Measurements from ENCODE around the gene DNAH6.
"Not testable (repeated sequence)": the region's sequence is repeated elsewhere in the genome, so short reads cannot be mapped to it uniquely, and the experiment has no call there.

The DNAH6 gene

DNA sequence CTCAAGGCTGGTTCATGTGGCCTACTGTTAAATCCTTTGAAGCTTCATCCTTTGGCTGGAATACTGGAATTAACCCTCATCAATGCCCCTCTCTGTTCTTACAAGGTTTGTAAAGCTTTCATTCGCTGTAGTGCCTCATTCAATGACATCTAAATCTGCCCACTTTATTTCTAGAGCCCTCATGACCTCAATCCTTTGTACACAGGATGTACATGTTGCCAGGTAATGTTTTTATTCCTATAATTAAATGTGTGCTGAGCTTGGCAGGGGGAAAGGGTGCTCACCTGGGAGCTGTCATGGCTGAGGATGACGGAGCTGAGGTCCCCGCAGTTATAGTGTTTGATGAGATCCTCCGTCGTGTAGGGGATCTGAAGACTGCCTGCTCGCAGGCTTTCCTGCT is 325.3 kb downstream of the DNAH6 start:
- no peak for DNase-seq (ENCODE audit: low spot score)

DNA sequence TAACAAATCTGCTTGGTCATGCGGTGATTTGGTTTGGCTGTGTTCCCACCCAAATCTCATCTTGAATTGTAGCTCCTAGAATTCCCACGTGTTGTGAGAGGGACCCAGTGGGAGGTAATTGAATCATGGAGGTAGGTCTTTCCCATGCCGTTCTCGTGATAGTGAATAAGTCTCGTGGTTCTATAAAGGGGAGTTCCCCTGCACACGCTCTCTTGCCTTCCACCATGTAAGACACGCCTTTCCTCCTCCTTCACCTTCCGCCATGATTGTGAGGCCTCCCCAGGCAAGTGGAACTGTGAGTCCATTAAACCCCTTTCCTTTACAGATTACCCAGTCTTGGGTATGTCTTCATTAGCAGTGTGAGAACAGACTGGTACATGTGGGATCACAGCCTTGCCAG is 327.8 kb downstream of the DNAH6 start:
- no peak for DNase-seq (ENCODE audit: low spot score)

DNA sequence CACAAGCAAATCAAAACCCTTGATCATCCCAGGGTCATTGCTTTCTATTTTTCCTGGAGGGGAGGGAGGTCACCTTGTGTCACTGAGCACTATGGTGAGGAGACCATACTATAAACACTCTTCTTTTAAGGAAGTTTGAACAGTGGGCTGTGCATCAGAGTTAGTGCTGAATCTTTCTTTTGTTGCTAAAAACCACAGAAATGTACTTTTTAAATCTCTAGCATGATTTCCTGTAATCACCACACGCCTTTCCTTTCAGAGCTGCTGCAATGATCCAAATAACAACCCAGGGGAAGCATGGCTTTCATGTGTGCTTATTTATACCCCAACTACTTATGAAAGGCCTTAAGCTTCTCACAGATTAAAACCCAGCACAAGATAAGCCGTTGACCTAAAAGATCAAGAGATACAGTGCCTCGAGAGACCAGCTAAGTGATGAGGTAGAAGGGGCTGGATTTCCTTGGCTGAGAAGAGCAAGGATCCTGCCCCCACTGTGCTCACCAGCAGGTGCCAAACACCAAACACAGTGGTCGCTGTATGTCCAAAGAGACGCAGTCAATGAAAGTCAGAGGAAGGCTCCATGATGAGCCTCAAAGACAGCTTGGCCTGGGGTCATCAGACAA is 329.9 kb downstream of the DNAH6 start:
- DNase-seq (ENCODE audit: low spot score) = no peak

DNA sequence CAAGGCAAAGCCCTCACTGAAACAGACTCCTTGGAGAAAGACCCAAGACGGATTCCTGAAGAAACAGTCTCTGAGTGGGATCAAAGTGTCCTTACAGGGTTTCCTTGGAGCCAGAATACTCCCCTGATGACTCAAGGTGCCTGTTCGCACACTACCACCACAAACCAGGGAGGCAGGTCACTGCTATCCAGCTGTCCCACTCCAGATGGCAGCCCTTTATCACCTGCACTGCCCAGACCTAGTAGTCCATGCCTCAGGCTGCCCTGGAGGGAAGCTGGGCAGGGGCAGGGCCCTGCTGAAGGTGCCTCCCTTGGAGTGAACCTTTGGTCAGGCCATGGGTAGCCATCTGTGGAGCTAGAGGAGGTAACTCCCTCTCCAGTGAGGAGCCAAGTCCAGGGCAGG is 330.4 kb downstream of the DNAH6 start:
- DNase-seq (ENCODE audit: low spot score) = no peak

DNA sequence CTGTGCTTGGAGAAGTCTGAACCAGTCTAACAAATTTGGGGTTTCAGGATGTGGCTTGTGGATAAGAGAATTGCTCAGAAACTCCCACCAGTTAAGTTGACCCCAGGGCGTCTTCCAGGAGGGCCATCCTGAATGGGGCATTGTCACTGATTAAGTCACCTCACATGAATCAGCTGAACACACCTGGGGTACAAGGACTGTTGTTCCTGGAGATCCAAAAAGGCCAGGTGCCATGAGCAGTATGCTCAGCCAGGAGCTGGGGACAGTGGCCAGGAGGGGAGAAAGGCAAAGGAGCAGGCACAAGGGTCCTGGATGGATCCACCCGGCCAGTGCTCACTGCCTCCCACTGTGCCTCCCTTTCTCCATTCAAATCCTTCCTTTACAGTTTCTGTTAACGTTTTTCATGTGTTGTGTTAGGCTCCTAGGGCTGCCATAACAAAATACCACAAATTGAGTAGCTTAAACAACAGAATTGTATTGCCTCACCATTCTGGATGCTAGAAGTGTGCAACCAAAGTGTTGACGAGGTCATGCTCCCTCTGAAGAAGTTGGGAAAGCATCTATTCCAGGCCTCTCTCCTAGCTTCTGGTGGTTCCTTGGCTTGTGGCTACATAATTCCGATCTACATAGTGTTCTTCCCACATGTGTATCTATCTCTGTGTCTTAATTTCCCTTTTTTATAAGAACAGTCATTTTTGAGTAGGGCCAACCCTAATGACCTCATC is 331.2 kb downstream of the DNAH6 start:
- no peak for DNase-seq (ENCODE audit: low spot score)

DNA sequence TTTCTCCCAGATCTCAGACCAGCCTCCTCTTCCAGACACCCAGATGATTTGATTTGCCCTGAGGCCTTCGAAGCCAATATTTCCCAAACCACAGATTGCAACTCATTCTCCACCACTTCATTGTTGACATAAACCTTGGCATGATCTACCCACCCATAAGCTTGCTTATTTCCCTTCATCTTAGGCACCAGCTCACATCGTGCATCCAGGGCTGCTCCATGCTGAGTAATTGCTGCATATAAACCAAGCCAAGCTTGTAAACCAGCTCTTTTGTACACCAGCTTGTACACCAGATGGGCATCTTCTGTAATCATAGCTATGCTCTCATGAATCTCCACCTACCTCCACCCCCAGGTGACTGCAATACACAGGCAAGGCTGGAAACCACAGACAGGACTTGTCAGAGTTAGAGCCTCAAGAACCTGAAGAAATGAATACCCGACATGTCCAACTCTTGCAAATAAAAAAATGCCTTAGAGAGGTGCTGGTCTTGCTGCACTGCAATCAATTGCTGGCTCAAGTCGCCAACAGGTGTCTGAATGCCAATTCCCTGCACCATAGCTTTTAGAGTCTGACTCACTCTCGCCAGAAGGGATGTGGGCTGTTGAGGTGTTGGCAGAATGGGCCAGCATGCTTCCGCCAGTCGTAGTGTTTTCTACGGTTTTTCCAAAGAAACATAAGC is 333.1 kb downstream of the DNAH6 start:
- no peak for DNase-seq (ENCODE audit: low spot score)

DNA sequence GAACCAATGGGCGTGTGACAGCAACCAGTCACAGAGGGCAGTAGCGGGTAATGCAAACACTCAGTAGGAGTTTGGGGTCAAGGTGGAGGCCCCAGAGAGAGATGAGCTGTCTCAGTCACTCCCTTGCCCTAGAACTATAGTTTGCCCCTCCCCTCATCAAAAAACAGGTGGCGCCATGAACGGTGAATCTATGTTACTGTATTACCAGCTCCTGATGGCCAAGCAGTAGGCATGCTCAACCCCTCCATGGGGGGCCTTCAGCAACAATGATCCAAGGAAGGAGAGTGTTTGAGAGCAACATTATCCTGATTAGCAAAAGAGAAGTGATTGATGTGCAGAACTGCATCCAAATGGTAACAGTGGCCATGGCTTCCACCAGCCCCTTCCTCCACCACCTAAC is 334.2 kb downstream of the DNAH6 start:
- no peak for DNase-seq (ENCODE audit: low spot score)

DNA sequence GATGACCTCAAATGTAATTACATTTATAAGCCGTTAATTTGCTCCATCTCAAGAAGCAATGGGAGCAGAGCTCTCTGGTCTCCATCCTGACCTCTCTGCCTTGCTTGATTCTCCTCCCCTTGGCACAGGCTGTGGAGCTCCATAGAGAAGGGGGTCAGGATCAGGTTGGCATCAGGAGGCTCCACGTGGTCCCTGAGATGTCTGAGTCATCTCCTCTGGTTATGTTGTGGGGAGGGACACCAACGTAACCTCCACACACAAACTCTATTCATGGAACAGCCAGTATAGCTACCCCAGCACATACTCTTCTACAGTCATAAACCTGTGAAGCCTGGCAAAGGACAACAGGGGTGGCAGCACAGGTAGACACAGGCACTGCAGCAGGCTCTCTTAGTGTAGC is 335.6 kb downstream of the DNAH6 start:
- no peak for DNase-seq (ENCODE audit: low spot score)

DNA sequence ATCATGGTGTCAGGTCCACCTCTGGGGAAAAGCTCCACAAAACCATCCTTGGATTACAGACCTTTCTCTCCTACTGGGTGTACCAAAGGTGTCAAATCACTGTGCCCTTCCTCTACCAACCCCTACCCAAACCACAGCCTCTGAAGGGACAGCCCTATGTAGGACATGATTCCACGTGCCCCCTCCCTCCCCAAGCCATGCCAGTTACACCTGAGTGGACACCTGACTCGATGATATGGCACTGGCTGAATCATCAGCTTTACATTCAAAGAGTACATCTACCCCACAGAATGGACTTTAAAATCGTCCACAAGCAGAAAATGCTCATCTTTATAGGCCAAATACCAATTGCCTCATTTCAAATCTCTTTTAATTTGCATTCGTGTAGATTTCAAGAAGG is 338.6 kb downstream of the DNAH6 start:
- no peak for DNase-seq (ENCODE audit: low spot score)

DNA sequence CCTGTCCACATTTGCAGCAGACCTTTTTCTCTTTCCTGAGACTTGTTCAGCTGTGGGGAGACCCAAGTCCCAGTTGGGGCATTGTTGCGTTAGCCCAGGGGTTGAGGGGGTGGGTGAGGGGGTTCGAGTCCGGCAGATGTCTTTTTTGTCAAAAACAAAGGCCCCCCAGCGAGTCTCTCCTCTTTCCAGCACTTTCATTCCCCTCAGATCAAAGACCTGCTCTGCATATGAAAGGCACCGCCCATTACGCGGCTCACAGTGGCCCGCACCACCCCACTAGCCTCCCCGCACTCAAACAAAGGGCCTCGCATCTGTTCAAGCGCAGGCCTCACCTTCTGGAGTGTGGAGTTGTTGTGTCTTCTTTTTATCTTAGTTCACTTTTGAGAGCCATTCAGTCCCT is 339.4 kb downstream of the DNAH6 start:
- DNase-seq (ENCODE audit: low spot score) = no peak

DNA sequence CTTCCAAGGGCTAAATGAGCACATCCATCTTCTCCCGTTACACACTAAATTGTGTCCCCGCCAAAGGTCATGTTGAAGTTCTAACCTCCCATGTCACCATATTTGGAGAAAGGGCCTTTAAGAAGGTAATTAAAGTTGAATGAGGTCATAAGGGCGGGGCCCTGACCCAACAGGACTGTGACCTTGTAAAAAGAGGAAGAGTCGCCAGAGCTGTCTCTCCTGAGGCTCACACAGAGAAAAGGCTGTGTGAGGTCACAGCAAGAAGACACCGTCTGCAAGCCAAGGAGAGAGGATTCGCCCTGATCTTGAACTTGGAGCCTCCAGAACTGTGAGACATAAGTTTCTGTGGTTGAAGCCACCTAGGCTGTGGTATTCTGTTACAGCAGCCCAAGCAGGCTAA is 340.5 kb downstream of the DNAH6 start:
- peak; percentile 37 for DNase-seq (ENCODE audit: low spot score)

DNA sequence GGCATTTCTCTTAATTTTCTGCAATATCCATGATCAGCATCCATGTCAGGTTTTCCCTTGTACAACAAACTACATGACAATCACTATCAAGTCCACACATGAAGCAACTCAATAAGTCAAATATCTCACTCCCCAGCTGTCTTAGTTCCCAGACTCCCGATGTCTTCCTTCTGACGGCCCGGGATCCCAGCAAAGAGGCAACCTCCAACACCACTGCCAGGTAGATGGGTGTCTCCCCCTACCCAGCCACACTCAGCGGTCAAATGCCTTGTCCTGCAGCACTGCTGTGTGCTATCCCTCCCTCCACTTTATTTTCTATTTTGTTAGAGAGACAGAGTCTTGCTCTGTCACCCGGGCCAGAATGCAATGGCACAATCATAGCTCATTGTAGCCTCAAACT is 341.3 kb downstream of the DNAH6 start:
- DNase-seq (ENCODE audit: low spot score) = no peak

DNA sequence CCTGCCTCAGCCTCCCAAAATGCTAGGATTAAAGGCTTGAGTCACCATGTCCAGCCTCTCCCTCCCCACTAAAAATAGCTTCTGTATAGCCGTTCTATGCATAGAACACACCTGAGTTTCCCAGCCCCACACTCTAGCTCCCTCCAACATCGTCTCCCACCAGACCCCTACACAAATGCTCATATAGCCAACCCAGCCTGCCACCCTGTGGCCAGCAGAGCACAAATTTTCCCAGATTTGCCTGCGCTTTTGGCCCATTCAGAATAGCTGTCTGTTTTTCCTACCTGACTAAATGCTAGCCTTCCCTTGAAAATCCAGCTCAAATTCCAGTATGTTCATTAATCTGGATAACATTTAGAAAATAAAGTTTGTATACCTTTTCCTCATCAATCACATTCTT is 341.8 kb downstream of the DNAH6 start:
- DNase-seq (ENCODE audit: low spot score) = no peak

DNA sequence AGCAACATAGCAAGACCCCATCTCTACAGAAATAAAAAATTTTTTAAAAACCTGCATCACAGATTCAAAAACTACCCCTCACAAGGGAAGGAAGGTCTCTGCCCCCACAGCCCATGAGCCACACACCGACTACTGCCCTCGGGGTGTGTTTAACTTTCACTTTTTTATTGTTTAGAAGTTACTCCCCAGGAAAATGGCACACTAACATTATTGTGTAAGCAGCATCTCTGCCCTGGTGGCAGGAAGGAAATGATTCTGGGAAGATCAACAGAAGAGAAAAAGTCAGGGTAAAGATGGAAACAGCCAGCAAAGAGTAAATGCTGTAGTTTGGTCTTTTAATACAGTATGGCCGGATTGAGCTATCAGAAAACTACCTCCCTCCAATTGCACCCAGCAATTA is 342.6 kb downstream of the DNAH6 start:
- DNase-seq (ENCODE audit: low spot score) = no peak

DNA sequence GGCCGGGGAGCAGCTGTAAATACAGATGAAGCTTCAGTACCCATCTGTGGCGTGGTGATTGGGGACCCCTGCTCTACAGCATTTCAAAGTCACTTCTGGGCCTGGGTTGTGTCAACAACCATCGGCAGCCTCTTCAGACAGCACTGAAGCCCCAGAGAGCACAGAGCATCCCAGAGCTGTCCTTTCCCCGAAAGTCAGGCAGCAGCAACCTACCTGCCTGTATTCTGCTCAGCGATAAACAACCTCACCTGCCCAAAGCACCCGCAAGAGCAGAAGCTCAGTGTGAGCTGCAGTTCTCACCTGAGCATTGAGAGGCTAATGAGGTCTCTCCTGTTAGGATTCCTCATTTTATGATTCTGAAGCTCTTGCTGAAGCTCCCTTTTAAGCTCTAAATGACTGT is 345.2 kb downstream of the DNAH6 start:
- DNase-seq (ENCODE audit: low spot score) = no peak

DNA sequence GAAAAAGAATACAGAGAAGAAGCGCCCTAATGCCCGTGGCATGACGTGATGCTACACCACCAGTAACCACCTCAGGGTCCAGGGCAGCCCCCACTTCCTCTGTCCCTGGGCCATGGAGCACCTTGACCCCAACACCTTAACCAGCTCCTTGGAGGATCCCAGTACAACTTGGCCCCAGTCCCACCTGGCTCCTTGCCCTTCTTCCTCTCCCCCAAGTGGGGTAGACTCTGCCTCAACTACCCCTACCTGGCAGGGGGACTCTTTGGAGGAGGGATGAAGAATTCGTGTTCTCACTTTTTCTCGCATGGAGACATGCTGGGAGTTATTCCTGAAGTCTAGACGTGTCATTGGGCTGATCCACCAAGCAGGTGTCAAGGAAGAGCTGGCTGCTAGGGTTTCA is 345.7 kb downstream of the DNAH6 start:
- no peak for DNase-seq (ENCODE audit: low spot score)

DNA sequence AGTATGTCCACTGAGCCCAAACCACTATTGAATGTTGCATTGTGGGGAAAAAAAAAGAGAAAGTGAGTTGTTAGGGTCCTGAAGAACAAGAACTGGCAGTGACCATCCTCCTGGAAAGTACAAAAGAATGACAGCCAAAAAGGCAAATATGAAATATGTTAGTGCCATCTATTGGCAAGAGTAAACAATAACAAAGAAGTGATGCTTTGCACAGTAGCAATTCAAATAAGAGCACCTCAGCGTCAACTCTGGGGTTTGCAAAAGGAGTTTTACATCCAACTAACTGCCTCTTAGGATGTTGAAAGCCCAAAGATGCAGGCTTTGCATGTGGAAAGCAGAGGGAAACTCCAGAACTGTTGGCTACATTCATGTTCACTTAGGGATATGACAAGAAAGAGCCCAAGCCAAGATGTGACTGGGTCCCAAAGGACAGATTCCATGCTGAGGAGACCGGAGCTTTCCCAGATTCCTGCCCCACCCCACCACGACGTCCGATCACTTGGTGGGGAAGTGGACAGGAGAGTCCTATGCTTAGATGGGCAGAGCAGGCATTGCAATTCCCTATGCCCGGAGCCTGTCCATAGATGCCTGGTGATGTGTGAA is 349.0 kb downstream of the DNAH6 start:
- DNase-seq (ENCODE audit: low spot score) = peak; percentile 51

DNA sequence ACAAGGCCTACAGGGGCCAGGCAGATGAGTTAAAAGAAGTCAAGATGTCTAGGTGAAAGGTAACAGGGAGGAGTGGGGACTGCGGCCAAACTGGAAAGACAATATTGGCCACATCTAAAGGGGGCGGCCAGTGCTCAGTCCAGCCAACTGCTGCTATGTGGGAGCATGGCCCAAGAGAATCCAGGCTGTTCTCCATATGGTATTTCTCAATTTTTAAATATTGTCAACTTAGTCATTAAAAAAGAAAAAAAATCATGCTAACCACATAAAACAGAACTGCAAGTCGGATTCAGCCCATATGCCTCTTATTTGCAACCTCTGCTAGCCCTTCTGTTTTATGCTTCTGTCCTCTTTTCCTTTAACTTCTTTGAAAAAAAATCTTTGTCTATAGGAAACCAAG is 349.8 kb downstream of the DNAH6 start:
- no peak for DNase-seq (ENCODE audit: low spot score)

DNA sequence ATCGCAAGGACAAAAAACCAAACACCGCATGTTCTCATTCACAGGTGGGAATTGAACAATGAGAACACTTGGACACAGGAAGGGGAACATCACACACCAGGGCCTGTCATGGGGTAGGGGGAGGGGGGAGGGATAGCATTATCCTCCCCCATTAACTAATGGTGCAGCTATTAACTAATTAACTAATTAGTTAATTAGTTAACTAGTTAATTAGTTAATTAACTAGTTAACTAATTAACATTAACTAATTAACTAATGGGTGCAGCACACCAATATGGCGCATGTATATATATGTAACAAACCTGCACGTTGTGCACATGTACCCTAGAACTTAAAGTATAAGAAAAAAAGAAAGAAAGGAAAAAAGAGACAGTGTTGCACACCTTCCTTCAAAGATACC is 352.0 kb downstream of the DNAH6 start:
- not testable (repeated sequence) for DNase-seq (ENCODE audit: low spot score)

Data from NAMALWA (cell line).